Neural cell (in vitro differentiated cells): Measurements from ENCODE around the gene AURKA.

Experiments used
- CTCF ChIP-seq: fragments of 450-650 bp; IDR thresholded peaks from 2 replicates; pipeline ENCODE4 v1.5.1; 2014; ENCODE audit warnings: antibody characterized with exemption, mild to moderate bottlenecking, moderate library complexity; ENCODE audit not compliant: poor library complexity, severe bottlenecking
- EP300 ChIP-seq: fragments of 450-650 bp; conservative IDR thresholded peaks from 2 replicates; pipeline ENCODE4 v1.6.1; 2014; ENCODE audit warnings: antibody characterized with exemption, mild to moderate bottlenecking, moderate library complexity; ENCODE audit not compliant: poor library complexity, severe bottlenecking
- EZH2 ChIP-seq: fragments of 200-600, 300-800 bp; shearing (Covaris generic), sonication (generic); IDR thresholded peaks from 2 replicates; pipeline ENCODE4 v1.6.1; 2014; ENCODE audit warnings: antibody characterized with exemption, low read length, borderline replicate concordance, mild to moderate bottlenecking; ENCODE audit not compliant: insufficient read depth, poor library complexity, severe bottlenecking
- POLR2AphosphoS5 ChIP-seq: IDR thresholded peaks from 2 replicates; pipeline ENCODE4 v1.6.1; 2012
- RAD21 ChIP-seq: fragments of 450-650 bp; conservative IDR thresholded peaks from 2 replicates; pipeline ENCODE4 v1.6.1; 2014; ENCODE audit warnings: antibody characterized with exemption, mild to moderate bottlenecking, moderate library complexity
- REST ChIP-seq: IDR thresholded peaks from 2 replicates; pipeline ENCODE4 v1.6.1; 2012; ENCODE audit warnings: borderline replicate concordance

- TF ChIP-seq CTCF (no peak), POLR2AphosphoS5 (no peak), EZH2 (no peak), REST (peak; percentile 45), RAD21 (no peak), EP300 (no peak)
These were observed 63.2 kb downstream of the AURKA start for GRCh38 chr20:56328861-56329260.
